K562 (cell line): ENCODE results near the gene UBE2K. TPM values are rescaled to one million over a fixed set of nuclear protein-coding genes. Genes with fewer than 3 reads are reported as not detected.

ENCODE experiments used
- EWSR1 ChIP-seq: fragments of 450-650 bp; IDR thresholded peaks from 2 replicates; pipeline ENCODE4 v1.6.1; 2018; ENCODE audit warnings: borderline replicate concordance, mild to moderate bottlenecking, low read depth, moderate library complexity; ENCODE audit not compliant: partially characterized antibody
- MCM3 ChIP-seq: fragments of 450-650 bp; IDR thresholded peaks from 2 replicates; pipeline ENCODE4 v1.6.1; 2016
- POLR2AphosphoS5 ChIP-seq: IDR thresholded peaks from 2 replicates; pipeline ENCODE4 v1.6.1; 2011; ENCODE audit warnings: mild to moderate bottlenecking, low read depth, low read length, moderate library complexity; ENCODE audit not compliant: control insufficient read depth, insufficient read depth
- YY1 ChIP-seq, 3 experiments: IDR thresholded peaks; 2 replicates each; pipeline ENCODE4 v1.6.1; 2011; ENCODE audit warnings: low read length in 2 of 3, mild to moderate bottlenecking in 2 of 3, moderate library complexity in 2 of 3, borderline replicate concordance in 1 of 3, control low read depth in 1 of 3, low read depth in 1 of 3; ENCODE audit not compliant: insufficient read depth in 3 of 3, insufficient replicate concordance in 2 of 3, control insufficient read depth in 1 of 3, insufficient read length in 1 of 3; ENCODE audit errors: extremely low read depth in 1 of 3
- polyA plus RNA-seq, 8 experiments: library from polyadenylated mRNA; depleted of rRNA in 4 of 8; stranded (reverse) in 5 of 8; unstranded in 3 of 8; fragments of >200 nt; fragmentation: Nextera tagmentation in 2 of 8; fragmentation: Illumina TruSeq in 1 of 8; extraction: Ambion mirVana in 2 of 8; extraction: Trizol in 1 of 8; gene quantifications; 2 replicates each; pipeline versions ENCODE4 v1.2.1 to v1.2.3, GENCODE V29; 2011 to 2014; ENCODE audit warnings: inconsistent platforms in 1 of 8, missing spikeins in 1 of 8
- total RNA-seq, 7 experiments: library from RNA; depleted of rRNA in 6 of 7; stranded (reverse); fragments of >200 nt in 6 of 7; fragmentation: Illumina TruSeq in 2 of 7; extraction: Trizol in 2 of 7; gene quantifications; 2 replicates each; pipeline versions ENCODE4 v1.2.1 to v1.2.3, GENCODE V29; 2011 to 2021; ENCODE audit warnings: low replicate concordance in 1 of 7
- TF ChIP-seq, protein P1 (sequence below), 2 experiments: fragments of 450-650 bp; IDR thresholded peaks; 2 replicates each; pipeline ENCODE4 v1.6.1; 2016; ENCODE audit warnings: mild to moderate bottlenecking in 2 of 2, borderline replicate concordance in 1 of 2, low read depth in 1 of 2, moderate library complexity in 1 of 2
- TF ChIP-seq, protein P2 (sequence below): fragments of 450-650 bp; IDR thresholded peaks from 2 replicates; pipeline ENCODE4 v1.6.1; 2018; ENCODE audit warnings: mild to moderate bottlenecking, low read depth; ENCODE audit not compliant: partially characterized antibody
- TF ChIP-seq, protein P3 (sequence below): sonication (generic); formaldehyde crosslinking; IDR thresholded peaks from 2 replicates; pipeline ENCODE4 v1.8.1; 2023; ENCODE audit warnings: mild to moderate bottlenecking, missing genetic modification reagents

Gene UBE2K
- total and polyA plus RNA-seq, 9 of the 15 experiments (the other 6 are each of a cell fraction or from before 2014, with no cell fraction given) = 29.8 to 190 (median 62.6) TPM

DNA sequence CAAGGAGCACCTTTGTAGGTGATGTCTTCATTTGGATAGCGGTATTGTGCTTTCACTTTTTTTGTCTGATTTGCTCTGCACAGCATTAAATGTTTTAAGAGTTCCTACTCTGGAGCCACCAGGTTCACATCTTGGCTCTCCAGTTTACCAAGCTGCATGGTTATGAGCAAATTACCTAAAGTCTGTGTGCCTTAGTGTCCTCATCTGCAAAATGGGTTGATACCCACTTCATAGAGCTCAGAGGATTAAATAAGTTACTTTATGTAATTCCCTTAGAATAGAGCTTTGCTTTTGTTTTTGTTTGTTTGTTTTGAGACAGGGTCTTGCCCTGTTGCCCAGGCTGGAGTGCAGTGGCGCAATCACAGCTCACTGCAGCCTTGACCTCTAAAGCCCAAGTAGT lies 58.2 kb downstream of the UBE2K start (continued):
- TF ChIP-seq, protein P1, sequence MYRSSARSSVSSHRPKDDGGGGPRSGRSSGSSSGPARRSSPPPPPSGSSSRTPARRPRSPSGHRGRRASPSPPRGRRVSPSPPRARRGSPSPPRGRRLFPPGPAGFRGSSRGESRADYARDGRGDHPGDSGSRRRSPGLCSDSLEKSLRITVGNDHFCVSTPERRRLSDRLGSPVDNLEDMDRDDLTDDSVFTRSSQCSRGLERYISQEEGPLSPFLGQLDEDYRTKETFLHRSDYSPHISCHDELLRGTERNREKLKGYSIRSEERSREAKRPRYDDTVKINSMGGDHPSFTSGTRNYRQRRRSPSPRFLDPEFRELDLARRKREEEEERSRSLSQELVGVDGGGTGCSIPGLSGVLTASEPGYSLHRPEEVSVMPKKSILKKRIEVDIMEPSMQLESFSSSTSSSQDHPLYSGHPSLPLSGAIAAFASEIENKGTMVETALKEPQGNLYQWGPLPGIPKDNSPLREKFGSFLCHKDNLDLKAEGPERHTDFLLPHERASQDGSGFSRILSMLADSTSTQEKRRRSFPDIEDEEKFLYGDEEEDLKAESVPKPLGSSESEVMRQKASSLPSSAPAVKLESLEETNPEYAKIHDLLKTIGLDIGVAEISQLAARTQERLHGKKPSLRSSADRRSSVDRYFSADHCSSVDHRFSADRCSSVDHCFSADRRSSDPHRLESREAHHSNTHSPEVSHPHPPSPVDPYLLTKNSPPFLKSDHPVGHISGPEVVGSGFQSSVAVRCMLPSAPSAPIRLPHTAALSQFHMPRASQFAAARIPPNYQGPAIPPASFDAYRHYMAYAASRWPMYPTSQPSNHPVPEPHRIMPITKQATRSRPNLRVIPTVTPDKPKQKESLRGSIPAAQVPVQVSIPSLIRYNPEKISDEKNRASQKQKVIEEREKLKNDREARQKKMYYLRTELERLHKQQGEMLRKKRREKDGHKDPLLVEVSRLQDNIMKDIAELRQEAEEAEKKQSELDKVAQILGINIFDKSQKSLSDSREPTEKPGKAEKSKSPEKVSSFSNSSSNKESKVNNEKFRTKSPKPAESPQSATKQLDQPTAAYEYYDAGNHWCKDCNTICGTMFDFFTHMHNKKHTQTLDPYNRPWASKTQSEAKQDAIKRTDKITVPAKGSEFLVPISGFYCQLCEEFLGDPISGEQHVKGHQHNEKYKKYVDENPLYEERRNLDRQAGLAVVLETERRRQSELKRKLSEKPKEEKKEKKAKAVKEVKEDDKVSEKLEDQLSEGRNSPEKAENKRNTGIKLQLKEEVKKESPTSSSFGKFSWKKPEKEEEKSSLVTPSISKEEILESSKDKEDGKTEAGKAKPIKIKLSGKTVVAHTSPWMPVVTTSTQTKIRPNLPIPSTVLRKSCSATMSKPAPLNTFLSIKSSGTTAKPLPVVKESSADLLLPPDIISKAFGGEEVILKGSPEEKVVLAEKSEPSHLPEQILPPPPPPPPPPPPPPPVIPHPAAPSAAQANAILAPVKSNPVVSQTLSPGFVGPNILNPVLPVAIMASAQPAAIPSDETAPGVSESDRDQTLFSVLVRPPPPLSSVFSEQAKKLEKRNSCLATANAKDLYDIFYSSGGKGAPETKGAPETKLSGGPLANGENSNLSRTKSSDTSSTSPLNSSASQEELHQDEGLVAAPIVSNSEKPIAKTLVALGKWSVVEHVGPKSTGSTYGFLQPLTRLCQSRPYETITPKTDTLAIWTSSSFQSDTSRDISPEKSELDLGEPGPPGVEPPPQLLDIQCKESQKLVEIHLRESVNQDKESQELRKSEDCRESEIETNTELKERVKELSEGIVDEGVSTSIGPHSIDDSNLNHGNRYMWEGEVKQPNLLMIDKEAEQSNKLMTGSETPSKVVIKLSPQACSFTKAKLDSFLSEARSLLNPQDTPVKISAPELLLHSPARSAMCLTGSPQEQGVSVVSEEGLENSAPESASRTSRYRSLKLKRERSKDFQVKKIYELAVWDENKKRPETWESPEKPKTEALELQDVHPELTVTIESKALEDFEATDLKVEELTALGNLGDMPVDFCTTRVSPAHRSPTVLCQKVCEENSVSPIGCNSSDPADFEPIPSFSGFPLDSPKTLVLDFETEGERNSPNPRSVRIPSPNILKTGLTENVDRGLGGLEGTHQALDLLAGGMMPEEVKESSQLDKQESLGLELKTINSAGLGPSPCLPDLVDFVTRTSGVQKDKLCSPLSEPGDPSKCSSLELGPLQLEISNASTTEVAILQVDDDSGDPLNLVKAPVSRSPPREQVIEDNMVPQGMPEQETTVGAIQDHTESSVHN (IDR thresholded peaks at IDR 0.05; ENCODE audit: borderline replicate concordance in 1 of 2, low read depth in 1 of 2) = no peak
- TF ChIP-seq MCM3 (no peak), YY1 (IDR thresholded peaks at IDR 0.05; ENCODE audit: borderline replicate concordance in 1 of 3, control insufficient read depth in 1 of 3, extremely low read depth in 1 of 3, insufficient read depth in 3 of 3, insufficient read length in 1 of 3, insufficient replicate concordance in 2 of 3, low read depth in 1 of 3, low read length in 2 of 3) (no peak), POLR2AphosphoS5 (no peak), EWSR1 (no peak)
- TF ChIP-seq, protein P2, sequence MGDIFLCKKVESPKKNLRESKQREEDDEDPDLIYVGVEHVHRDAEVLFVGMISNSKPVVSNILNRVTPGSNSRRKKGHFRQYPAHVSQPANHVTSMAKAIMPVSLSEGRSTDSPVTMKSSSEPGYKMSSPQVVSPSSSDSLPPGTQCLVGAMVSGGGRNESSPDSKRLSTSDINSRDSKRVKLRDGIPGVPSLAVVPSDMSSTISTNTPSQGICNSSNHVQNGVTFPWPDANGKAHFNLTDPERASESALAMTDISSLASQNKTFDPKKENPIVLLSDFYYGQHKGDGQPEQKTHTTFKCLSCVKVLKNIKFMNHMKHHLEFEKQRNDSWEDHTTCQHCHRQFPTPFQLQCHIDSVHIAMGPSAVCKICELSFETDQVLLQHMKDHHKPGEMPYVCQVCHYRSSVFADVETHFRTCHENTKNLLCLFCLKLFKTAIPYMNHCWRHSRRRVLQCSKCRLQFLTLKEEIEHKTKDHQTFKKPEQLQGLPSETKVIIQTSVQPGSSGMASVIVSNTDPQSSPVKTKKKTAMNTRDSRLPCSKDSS = no peak
- TF ChIP-seq, protein P3, sequence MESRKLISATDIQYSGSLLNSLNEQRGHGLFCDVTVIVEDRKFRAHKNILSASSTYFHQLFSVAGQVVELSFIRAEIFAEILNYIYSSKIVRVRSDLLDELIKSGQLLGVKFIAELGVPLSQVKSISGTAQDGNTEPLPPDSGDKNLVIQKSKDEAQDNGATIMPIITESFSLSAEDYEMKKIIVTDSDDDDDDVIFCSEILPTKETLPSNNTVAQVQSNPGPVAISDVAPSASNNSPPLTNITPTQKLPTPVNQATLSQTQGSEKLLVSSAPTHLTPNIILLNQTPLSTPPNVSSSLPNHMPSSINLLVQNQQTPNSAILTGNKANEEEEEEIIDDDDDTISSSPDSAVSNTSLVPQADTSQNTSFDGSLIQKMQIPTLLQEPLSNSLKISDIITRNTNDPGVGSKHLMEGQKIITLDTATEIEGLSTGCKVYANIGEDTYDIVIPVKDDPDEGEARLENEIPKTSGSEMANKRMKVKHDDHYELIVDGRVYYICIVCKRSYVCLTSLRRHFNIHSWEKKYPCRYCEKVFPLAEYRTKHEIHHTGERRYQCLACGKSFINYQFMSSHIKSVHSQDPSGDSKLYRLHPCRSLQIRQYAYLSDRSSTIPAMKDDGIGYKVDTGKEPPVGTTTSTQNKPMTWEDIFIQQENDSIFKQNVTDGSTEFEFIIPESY (CRISPR knock-in tag) = peak; percentile 49; the same call in 1 of the 2 replicates
